Liver (tissue), 9 donors: ENCODE results near the gene WWOX. TPM values are rescaled to one million over a fixed set of nuclear protein-coding genes. Genes with fewer than 3 reads are reported as not detected.

Experiments used
- DNase-seq: peaks from one replicate; pipeline ENCODE4 v3.0.0-alpha.2; 2017; ENCODE audit warnings: low spot score
- H3K27ac ChIP-seq, 2 donors: one replicate each; pipeline ENCODE4 v1.7.0; 2013; ENCODE audit warnings: inconsistent platforms in 2 of 2, low read length in 2 of 2, control low read depth in 1 of 2, low read depth in 1 of 2, mild to moderate bottlenecking in 1 of 2
- H3K27me3 ChIP-seq, 4 donors: one replicate each; pipeline versions ENCODE4 v1.6.1 to v1.7.0; 2013; ENCODE audit warnings: low read length in 3 of 4, inconsistent platforms in 1 of 4, mild to moderate bottlenecking in 1 of 4, moderate library complexity in 1 of 4; ENCODE audit not compliant: control insufficient read depth in 4 of 4, insufficient read depth in 4 of 4
- H3K36me3 ChIP-seq, 4 donors: one replicate each; pipeline versions ENCODE4 v1.6.1 to v1.7.0; 2013; ENCODE audit warnings: low read length in 3 of 4, mild to moderate bottlenecking in 3 of 4, low read depth in 1 of 4, moderate library complexity in 1 of 4; ENCODE audit not compliant: control insufficient read depth in 4 of 4, insufficient read depth in 3 of 4
- H3K4me1 ChIP-seq, 4 donors: one replicate each; pipeline versions ENCODE4 v1.6.1 to v1.7.0; 2013; ENCODE audit warnings: low read length in 3 of 4, mild to moderate bottlenecking in 3 of 4, moderate library complexity in 1 of 4; ENCODE audit not compliant: control insufficient read depth in 4 of 4, insufficient read depth in 4 of 4
- H3K4me3 ChIP-seq, 3 donors: one replicate each; pipeline versions ENCODE4 v1.6.1 to v1.7.0; 2013; ENCODE audit warnings: low read length in 3 of 3, control low read depth in 1 of 3, low read depth in 1 of 3, mild to moderate bottlenecking in 1 of 3
- H3K9ac ChIP-seq, 2 donors: one replicate each; pipeline ENCODE4 v1.7.0; 2013; ENCODE audit warnings: low read length in 2 of 2, mild to moderate bottlenecking in 2 of 2, moderate library complexity in 2 of 2, control low read depth in 1 of 2, low read depth in 1 of 2
- H3K9me3 ChIP-seq, 4 donors: one replicate each; pipeline versions ENCODE4 v1.6.1 to v1.7.0; 2013; ENCODE audit warnings: low read length in 3 of 4; ENCODE audit not compliant: control insufficient read depth in 4 of 4
- CTCF ChIP-seq: fragments of 150-350 bp; IDR thresholded peaks from 2 replicates; pipeline ENCODE4 v1.5.1; 2017; ENCODE audit warnings: improper control_type of control experiment, low read depth, low read length; ENCODE audit not compliant: missing input control
- EGR1 ChIP-seq, 2 donors: IDR thresholded peaks; 2 replicates each; pipeline ENCODE4 v1.6.1; 2016 to 2018; ENCODE audit warnings: antibody characterized with exemption in 2 of 2, low read depth in 2 of 2
- FOXA2 ChIP-seq: IDR thresholded peaks from 2 replicates; pipeline ENCODE4 v1.6.1; 2016; ENCODE audit warnings: antibody characterized with exemption
- GABPA ChIP-seq, 2 donors: IDR thresholded peaks in 1 of 2; conservative IDR thresholded peaks in 1 of 2; 2 replicates each; pipeline ENCODE4 v1.6.1; 2016; ENCODE audit warnings: antibody characterized with exemption in 2 of 2, mild to moderate bottlenecking in 1 of 2, moderate library complexity in 1 of 2
- HNF4A ChIP-seq, 2 donors: conservative IDR thresholded peaks; 2 replicates each; pipeline ENCODE4 v1.6.1; 2016; ENCODE audit warnings: antibody characterized with exemption in 2 of 2, mild to moderate bottlenecking in 2 of 2
- HNF4G ChIP-seq: IDR thresholded peaks from 2 replicates; pipeline ENCODE4 v1.6.1; 2016; ENCODE audit warnings: antibody characterized with exemption
- MAX ChIP-seq: IDR thresholded peaks from 2 replicates; pipeline ENCODE4 v1.6.1; 2016; ENCODE audit warnings: antibody characterized with exemption
- NR2F2 ChIP-seq: IDR thresholded peaks from 2 replicates; pipeline ENCODE4 v1.6.1; 2016; ENCODE audit warnings: antibody characterized with exemption
- RAD21 ChIP-seq, 2 donors: IDR thresholded peaks; 2 replicates each; pipeline ENCODE4 v1.6.1; 2016; ENCODE audit warnings: antibody characterized with exemption in 2 of 2, mild to moderate bottlenecking in 2 of 2
- RXRA ChIP-seq, 2 donors: IDR thresholded peaks; 2 replicates each; pipeline ENCODE4 v1.6.1; 2017 to 2018; ENCODE audit warnings: antibody characterized with exemption in 2 of 2, mild to moderate bottlenecking in 1 of 2
- SP1 ChIP-seq: IDR thresholded peaks from 2 replicates; pipeline ENCODE4 v1.6.1; 2018; ENCODE audit warnings: antibody characterized with exemption, mild to moderate bottlenecking
- TAF1 ChIP-seq: conservative IDR thresholded peaks from 2 replicates; pipeline ENCODE4 v1.6.1; 2016; ENCODE audit warnings: antibody characterized with exemption, mild to moderate bottlenecking
- YY1 ChIP-seq: IDR thresholded peaks from 2 replicates; pipeline ENCODE4 v1.6.1; 2016; ENCODE audit warnings: antibody characterized with exemption, mild to moderate bottlenecking
- WGBS: extraction: QIAGEN DNeasy Blood & Tissue Kit; methylation state at CpG from one replicate; pipeline ENCODE4 v1.1.7; 2013; 5-methylcytosine and 5-hydroxymethylcytosine counted together
- polyA plus RNA-seq, 2 donors: library from polyadenylated mRNA; stranded (reverse) in 1 of 2; unstranded in 1 of 2; fragments of 200-250 nt in 1 of 2; fragments of >200 nt in 1 of 2; fragmentation: Nextera tagmentation in 1 of 2; extraction: Ambion mirVana in 1 of 2; gene quantifications; one replicate each; pipeline versions ENCODE4 v1.2.1 to v1.2.3, GENCODE V29; 2013 to 2015
- total RNA-seq, 2 donors: library from RNA; depleted of rRNA; stranded (reverse); fragments of >200 nt; gene quantifications; one replicate each; pipeline ENCODE4 v1.2.3, GENCODE V29; 2014
- TF ChIP-seq, protein P1 (sequence below): IDR thresholded peaks from 2 replicates; pipeline ENCODE4 v1.6.1; 2016; ENCODE audit warnings: antibody characterized with exemption
- TF ChIP-seq, protein P2 (sequence below): IDR thresholded peaks from 2 replicates; pipeline ENCODE4 v1.6.1; 2016; ENCODE audit warnings: antibody characterized with exemption
- donor health status: healthy.
- donor health status: healthy.
- donor health status: healthy.
- donor health status: healthy.
- donor health status: healthy.

Gene WWOX
- total and polyA plus RNA-seq, 4 donors: 9.8 to 46.0 (median 15.3) TPM

DNA sequence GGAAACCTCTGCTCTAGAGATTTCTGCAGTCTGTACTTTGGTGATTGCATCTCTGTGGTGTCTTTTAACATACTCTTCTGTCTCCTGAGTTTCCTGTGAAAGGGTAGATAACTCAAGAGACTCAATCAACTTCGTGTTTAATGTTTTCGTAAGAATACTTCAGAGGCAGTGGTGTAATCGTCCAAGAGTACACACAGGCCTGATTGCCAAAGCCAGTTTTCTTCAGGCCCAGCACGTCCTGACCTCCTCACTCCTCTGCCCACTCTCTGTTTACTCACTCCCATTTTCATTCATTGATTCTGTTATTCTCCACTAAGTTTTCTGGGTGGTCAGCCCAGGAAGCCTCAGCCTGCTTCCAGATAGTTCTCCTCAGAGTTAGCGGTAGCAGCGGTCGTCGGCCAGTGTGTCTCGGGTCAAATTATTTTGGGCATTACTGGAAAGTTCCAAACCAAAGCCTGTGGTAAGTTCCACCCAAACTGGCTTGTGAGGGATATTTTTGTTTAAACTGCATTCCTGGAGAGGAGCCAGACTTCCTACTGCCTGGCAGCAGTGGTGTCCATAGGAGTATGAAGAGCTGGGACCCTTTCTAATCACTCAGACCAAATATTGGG lies 293.2 kb downstream of the WWOX start:
- no peak for DNase-seq
- peaks cover 0 to 3% (median 0%) of the 10 kb centered on the region in 4 donors for H3K4me1 ChIP-seq
- 68% methylated on average over 9 of the region's 9 CpGs for whole genome bisulfite sequencing
- peaks cover 0 to 2% (median 0%) of the 10 kb centered on the region in 4 donors for H3K9me3 ChIP-seq
- TF ChIP-seq RXRA (IDR thresholded peaks at IDR 0.05): no peak
- TF ChIP-seq NR2F2: no peak
- TF ChIP-seq, protein P1, sequence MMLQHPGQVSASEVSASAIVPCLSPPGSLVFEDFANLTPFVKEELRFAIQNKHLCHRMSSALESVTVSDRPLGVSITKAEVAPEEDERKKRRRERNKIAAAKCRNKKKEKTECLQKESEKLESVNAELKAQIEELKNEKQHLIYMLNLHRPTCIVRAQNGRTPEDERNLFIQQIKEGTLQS: no peak
- no peak for TF ChIP-seq TAF1
- no peak for TF ChIP-seq RAD21 (IDR thresholded peaks at IDR 0.05)
- no peak for TF ChIP-seq MAX
- no peak for TF ChIP-seq GABPA (IDR thresholded peaks at IDR 0.05 in 1 of 2, conservative IDR thresholded peaks at IDR 0.05 in 1 of 2)
- TF ChIP-seq FOXA2: no peak
- no peak for TF ChIP-seq SP1
- no peak for TF ChIP-seq HNF4A (conservative IDR thresholded peaks at IDR 0.05)
- TF ChIP-seq, protein P2, sequence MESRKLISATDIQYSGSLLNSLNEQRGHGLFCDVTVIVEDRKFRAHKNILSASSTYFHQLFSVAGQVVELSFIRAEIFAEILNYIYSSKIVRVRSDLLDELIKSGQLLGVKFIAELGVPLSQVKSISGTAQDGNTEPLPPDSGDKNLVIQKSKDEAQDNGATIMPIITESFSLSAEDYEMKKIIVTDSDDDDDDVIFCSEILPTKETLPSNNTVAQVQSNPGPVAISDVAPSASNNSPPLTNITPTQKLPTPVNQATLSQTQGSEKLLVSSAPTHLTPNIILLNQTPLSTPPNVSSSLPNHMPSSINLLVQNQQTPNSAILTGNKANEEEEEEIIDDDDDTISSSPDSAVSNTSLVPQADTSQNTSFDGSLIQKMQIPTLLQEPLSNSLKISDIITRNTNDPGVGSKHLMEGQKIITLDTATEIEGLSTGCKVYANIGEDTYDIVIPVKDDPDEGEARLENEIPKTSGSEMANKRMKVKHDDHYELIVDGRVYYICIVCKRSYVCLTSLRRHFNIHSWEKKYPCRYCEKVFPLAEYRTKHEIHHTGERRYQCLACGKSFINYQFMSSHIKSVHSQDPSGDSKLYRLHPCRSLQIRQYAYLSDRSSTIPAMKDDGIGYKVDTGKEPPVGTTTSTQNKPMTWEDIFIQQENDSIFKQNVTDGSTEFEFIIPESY: no peak
- no peak overlapping the region for H3K9ac ChIP-seq
- no peaks in the 10 kb centered on the region for H3K27me3 ChIP-seq
- no peak overlapping the region for H3K27ac ChIP-seq
- no peaks in the 10 kb centered on the region for H3K36me3 ChIP-seq
- H3K4me3 ChIP-seq: no peak overlapping the region

DNA sequence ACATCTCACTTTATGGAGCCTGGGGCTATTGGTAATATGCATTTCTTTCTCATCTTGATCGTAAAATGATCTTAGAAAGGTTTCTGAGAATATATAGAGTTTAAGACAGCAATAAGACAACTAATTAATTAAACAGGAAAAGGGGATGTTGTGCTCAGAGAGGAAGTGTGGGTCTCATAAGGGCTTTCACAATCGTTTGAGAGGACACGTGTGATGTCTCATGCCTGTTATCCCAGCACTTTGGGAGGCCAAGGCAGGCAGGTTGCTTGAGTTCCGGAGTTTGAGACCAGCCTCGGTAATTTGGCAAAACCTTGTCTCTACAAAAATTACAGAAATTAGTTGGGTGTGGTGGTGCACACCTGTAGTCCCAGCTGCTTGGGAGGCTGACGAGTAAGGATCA lies 295.6 kb downstream of the WWOX start:
- Histone ChIP-seq H3K9me3 (peaks cover 0 to 2% (median 0%) of the 10 kb centered on the region in 4 donors), H3K27me3 (no peaks in the 10 kb centered on the region), H3K27ac (no peak overlapping the region), H3K36me3 (no peaks in the 10 kb centered on the region), H3K4me1 (peaks cover 0 to 3% (median 0%) of the 10 kb centered on the region in 4 donors), H3K4me3 (no peak overlapping the region), H3K9ac (no peak overlapping the region)
- no peak for DNase-seq
- TF ChIP-seq HNF4G (no peak), EGR1 (IDR thresholded peaks at IDR 0.05; ENCODE audit: low read depth in 2 of 2) (no peak), RAD21 (IDR thresholded peaks at IDR 0.05) (no peak), RXRA (IDR thresholded peaks at IDR 0.05) (no peak), FOXA2 (no peak)
- 88% methylated on average over 6 of the region's 6 CpGs for WGBS

- peaks cover 0 to 2% (median 0%) of the 10 kb centered on the region in 4 donors for H3K9me3 ChIP-seq
- H3K27ac ChIP-seq: no peak overlapping the region
- H3K36me3 ChIP-seq: no peaks in the 10 kb centered on the region
- H3K4me1 ChIP-seq: peaks cover 0 to 3% (median 0%) of the 10 kb centered on the region in 4 donors
- no peak for DNase-seq
- H3K4me3 ChIP-seq: no peak overlapping the region
- H3K9ac ChIP-seq: no peak overlapping the region
- 84% methylated on average over 2 of the region's 2 CpGs for WGBS
- H3K27me3 ChIP-seq: no peaks in the 10 kb centered on the region
- TF ChIP-seq, protein P2: no peak
- TF ChIP-seq HNF4G (no peak), MAX (no peak), SP1 (no peak), RAD21 (IDR thresholded peaks at IDR 0.05) (peak in 1 of 2 donors; percentile 50), GABPA (IDR thresholded peaks at IDR 0.05 in 1 of 2, conservative IDR thresholded peaks at IDR 0.05 in 1 of 2) (no peak), HNF4A (conservative IDR thresholded peaks at IDR 0.05) (no peak), CTCF (peak; percentile 28), FOXA2 (no peak), EGR1 (IDR thresholded peaks at IDR 0.05; ENCODE audit: low read depth in 2 of 2) (no peak), YY1 (no peak), NR2F2 (no peak)
These were observed 296.6 kb downstream of the WWOX start for GRCh38 chr16:78396046-78396445.
